Measurements from ENCODE around the gene CFAP299. TPM values are rescaled to one million over a fixed set of nuclear protein-coding genes. Genes with fewer than 3 reads are reported as not detected.

Gene CFAP299
- total and polyA plus RNA-seq, 2 of the 8 experiments (the other 6 are each of a cell fraction or from before 2014, with no cell fraction given): not detected

DNA sequence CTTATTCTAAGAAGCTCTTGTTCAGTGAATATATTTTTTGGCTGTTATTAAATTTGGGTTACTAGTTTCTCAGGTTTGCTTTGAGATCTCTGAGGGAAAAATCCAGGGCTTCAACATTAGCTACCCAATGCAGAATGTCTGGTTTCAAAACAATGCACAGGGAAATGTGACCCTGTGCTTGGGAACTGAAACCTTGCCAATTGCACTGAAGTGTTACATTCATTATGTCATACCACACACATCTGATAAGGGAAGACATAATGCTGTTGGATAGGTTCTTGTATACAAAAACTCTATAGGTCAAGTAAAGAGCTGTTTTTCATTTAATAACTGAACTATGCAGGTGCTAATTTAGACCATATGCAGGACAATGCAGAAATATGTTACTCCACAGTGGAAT is 349.7 kb downstream of the CFAP299 start:
- Histone ChIP-seq H2BK5ac (ENCODE audit: low read depth, low read length) (no peak overlapping the region), H3K9ac (replicated peaks in 1 of 4; ENCODE audit: extremely low read depth in 1 of 4, low read depth in 3 of 4, low read length in 3 of 4) (no peak overlapping the region), H3K4ac (replicated peaks; ENCODE audit: insufficient read length, low read depth, low read length) (no peak overlapping the region), H4K20me1 (replicated peaks in 1 of 2; ENCODE audit: control insufficient read depth in 1 of 2, insufficient read depth in 2 of 2, low read length in 2 of 2) (no peaks in the 10 kb centered on the region), H3K27ac (ENCODE audit: low read depth, low read length) (no peak overlapping the region), H3K23ac (ENCODE audit: insufficient read length) (no peak overlapping the region), H2BK15ac (ENCODE audit: low read length) (no peak overlapping the region), H2AK5ac (ENCODE audit: low read depth, low read length) (no peak overlapping the region), H3K79me2 (ENCODE audit: control insufficient read depth in 1 of 2, insufficient read depth in 2 of 2, low read length in 2 of 2) (no peaks in the 10 kb centered on the region), H3K4me3 (ENCODE audit: extremely low read depth in 1 of 4, insufficient read depth in 2 of 4, low read depth in 3 of 4, low read length in 4 of 4) (no peak overlapping the region), H3K14ac (ENCODE audit: insufficient read length) (no peak overlapping the region), H2BK12ac (ENCODE audit: low read depth, low read length) (no peak overlapping the region), H4K8ac (ENCODE audit: extremely low read depth, insufficient read depth, low read length) (no peak overlapping the region), H3K9me3 (ENCODE audit: insufficient read depth in 2 of 2, low read depth in 1 of 2, low read length in 1 of 2) (no peaks in the 10 kb centered on the region), H3K4me1 (replicated peaks in 1 of 4; ENCODE audit: control insufficient read depth in 3 of 4, insufficient read depth in 4 of 4, low read length in 3 of 4) (0 out of 7 replicates have a peak, but pooled peaks cover 0 to 2% (median 0%) of the 10 kb centered on the region in 4 experiments), H3K79me1 (ENCODE audit: low read depth, low read length) (no peaks in the 10 kb centered on the region), H3K56ac (replicated peaks; ENCODE audit: insufficient read length, low read depth, low read length) (no peak overlapping the region), H3K27me3 (replicated peaks in 1 of 4; ENCODE audit: control insufficient read depth in 3 of 4, extremely low read depth in 1 of 4, insufficient read depth in 3 of 4, low read length in 3 of 4) (no peaks in the 10 kb centered on the region), H2BK120ac (replicated peaks; ENCODE audit: low read depth, low read length) (no peak overlapping the region), H2AFZ (ENCODE audit: low read length) (no peak overlapping the region), H4K91ac (replicated peaks; ENCODE audit: insufficient read length, low read length) (no peak overlapping the region), H3K23me2 (ENCODE audit: low read depth, low read length) (no peaks in the 10 kb centered on the region), H2BK20ac (ENCODE audit: low read length) (no peak overlapping the region), H3K18ac (ENCODE audit: extremely low read depth, low read length) (no peak overlapping the region), H3K4me2 (ENCODE audit: insufficient read depth in 1 of 2, low read depth in 2 of 2, low read length in 2 of 2) (no peak overlapping the region), H4K5ac (ENCODE audit: insufficient read length, low read depth, low read length) (no peak overlapping the region), H3K36me3 (ENCODE audit: control insufficient read depth in 2 of 4, insufficient read depth in 4 of 4, low read length in 3 of 4) (no peaks in the 10 kb centered on the region)
- DNase-seq (ENCODE audit: low read depth in 1 of 2, low spot score in 2 of 2) (no peak), FAIRE-seq (no peak)
- ChIA-PET CTCF (ENCODE audit: partially characterized antibody) (interaction anchor here (0.6 kb wide), 1 partner anchor 714 kb away, joined by 3 read pairs; no protein-coding TSS in a partner anchor), POLR2A (ENCODE audit: partially characterized antibody) (no interaction called here)
- TF ChIP-seq KDM5A (IDR thresholded peaks at IDR 0.05; ENCODE audit: low read length) (no peak), KDM1A (IDR thresholded peaks at IDR 0.05; ENCODE audit: borderline replicate concordance, low read length) (no peak), TEAD4 (IDR thresholded peaks at IDR 0.05; ENCODE audit: low read depth, low read length) (no peak)
